GM19351 (cell line): ENCODE data around the gene HMBS.

ENCODE experiments used
- ATAC-seq: cut with Tn5 transposase; IDR thresholded peaks from one replicate; pipeline ENCODE4 v1.9.1; 2021; ENCODE audit warnings: mild to moderate bottlenecking, moderate library complexity; ENCODE audit not compliant: unreplicated experiment

HMBS gene

DNA sequence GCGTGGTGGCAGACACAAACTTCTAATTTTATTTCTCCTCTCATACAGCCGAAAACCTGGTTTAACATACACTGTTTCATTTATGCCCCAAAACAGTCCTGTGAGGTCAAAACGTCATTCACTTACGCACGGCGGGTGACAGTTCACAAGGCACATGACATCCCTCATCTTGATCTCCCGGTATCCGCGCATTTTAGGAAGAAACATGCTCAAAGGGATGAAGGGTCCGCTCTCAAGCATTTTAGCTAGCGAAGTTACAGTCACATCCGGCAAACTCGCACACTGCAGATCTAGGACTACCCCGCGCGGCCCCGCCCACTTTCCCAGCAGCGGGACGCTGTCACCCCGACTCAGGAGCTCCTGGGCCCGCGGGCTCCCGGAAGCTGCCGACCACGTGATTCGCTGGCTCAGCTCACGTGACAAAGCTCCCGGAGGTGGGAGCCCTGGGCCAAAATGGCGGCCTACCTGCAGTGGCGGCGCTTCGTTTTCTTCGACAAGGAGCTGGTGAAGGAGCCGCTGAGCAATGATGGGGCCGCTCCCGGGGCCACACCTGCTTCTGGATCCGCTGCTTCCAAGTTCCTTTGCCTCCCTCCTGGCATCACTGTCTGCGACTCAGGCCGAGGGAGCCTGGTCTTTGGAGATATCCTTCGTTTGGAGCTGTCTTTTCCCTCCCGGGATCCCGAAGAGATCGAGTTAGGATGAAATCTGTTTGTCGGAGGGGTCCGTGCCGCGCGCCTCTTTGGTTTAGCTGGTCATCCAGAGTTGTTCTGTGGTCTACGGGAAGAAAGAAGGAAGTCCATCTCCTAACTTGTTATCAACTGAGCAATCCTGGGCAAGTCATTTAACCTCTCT lies 17.1 kb upstream of the HMBS start, which contains the start of gene VPS11:
Gene VPS11 (plus strand): TSS at position 448 of the 852 bp plus-strand sequence. CDS start 6 bp downstream, at position 454.
- peak; percentile 97 for ATAC-seq

GRCh38 chr11:119077839-119078238 lies 6.8 kb upstream of the HMBS start:
- ATAC-seq, result no peak

DNA sequence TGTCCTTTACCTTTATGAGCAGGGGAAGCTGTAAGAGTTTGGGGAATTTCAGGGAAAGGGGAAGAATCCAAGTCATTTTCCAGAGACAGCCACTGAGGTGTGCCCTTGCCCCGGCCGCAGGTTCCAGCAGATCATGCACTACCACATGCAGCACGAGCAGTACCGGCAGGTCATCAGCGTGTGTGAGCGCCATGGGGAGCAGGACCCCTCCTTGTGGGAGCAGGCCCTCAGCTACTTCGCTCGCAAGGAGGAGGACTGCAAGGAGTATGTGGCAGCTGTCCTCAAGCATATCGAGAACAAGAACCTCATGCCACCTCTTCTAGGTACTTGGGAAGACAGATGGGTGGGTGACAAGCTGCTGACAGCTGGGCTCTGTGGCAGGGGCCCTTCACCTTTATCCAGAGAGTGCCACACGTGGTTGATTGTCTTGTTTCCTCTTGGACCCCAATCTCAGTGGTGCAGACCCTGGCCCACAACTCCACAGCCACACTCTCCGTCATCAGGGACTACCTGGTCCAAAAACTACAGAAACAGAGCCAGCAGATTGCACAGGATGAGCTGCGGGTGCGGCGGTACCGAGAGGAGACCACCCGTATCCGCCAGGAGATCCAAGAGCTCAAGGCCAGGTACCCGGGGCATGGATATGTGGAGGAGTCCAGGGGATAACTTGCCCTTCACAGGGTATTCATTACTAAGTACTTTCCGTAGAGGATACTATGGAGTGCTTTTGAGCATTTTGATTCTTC lies 5.8 kb upstream of the HMBS start:
- ATAC-seq, result no peak

DNA sequence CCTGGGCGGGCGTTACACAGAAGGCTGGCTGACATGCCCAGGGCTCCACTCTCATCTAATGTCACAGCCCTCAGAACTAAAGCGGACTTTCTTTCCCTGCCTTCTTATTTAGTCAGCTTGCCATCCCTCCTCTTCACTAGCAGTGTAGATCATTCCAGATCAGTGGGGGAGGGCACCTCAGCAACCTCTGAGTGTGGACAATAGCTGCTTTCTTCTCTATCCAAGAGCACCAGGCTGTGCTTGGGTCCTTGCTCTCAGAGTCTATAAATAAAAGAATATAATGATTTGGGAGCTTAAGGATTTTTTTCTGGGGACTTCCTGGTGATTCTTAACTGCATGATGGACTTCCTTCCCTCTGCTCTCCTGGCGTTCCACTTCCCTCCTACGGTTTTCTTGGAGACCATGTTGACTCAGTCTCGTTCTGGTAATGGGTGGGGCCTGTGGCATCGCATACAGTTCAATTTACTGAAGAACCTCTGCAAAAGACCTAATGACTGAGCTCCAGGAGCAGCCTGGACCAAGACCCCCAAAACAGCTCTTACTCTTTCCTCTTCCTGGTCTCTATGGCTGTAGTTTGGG lies 2.9 kb upstream of the HMBS start:
- ATAC-seq, result no peak

DNA sequence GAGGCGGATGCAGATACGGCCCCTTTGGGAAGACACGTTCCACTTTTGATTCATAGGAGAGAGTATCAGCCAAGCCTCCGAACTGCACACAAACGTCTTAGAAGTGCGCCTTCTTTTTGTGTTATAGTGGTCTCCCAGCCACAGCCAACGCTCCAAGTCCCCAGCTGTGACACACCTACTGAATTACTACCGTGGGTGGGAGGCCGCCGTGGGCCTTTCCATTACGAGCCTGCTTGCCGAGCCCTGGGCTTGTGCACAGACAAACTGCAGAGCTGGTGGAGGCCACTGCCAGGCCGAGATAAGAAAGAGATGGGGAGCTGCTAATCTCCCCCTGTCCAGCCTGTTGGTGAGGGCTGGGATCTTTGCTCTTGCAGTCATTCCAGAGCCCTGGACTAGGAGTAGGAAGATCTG lies 761 bp downstream of the HMBS start:
- ATAC-seq, result peak; percentile 3

DNA sequence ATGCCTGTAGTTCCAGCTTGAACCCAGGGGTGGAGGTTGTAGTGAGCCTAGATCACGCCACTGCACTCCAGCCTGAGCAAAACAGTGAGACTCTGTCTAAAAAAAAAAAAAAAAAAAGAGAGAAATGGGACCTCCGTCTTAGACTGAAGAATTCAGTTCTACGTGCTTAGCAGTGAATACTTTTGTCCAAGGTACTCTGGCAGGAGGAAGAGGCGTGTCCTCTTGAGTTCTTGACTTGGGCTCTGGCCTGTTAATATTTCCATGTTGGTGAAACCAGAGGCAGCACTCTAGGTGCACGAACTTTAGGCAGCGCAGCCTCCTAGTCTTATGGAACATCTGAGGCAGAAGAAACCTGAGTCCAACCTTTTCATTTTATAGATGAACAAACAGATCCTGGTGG lies 2.4 kb downstream of the HMBS start:
- no peak for ATAC-seq

DNA sequence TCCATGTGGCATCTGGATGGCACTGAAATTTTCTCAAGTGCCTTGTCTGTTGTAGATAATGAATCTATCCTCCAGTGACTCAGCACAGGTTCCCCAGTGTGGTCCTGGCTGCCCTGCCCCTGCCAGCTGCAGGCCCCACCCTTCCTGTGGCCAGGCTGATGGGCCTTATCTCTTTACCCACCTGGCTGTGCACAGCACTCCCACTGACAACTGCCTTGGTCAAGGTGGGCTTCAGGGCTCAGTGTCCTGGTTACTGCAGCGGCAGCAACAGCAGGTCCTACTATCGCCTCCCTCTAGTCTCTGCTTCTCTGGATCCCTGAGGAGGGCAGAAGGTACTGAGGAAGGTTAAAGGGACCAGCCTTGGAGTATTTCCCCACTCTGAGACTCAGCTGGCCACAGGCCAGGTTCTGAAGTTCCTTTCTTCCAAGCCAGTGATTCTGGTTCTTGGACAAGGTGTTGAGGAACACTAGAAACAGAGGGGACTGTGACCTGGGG lies 3.1 kb downstream of the HMBS start:
- ATAC-seq, result no peak

DNA sequence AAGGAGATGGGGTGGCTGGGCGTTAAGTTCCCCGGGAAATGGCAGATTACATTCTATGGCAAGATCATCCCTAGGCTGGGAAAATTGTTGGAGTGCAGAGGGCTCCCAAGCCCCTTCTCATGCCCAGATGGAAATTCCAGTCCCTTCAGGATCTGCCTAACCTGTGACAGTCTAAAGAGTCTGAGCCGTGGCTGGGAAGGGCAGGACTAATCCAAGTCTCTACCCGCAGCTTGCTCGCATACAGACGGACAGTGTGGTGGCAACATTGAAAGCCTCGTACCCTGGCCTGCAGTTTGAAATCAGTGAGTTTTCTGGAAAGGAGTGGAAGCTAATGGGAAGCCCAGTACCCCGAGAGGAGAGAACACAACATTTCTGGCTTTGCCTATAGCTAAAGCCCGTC lies 3.7 kb downstream of the HMBS start:
- ATAC-seq, result no peak

GRCh38 chr11:119089319-119089718 lies 4.6 kb downstream of the HMBS start:
- ATAC-seq, result no peak

DNA sequence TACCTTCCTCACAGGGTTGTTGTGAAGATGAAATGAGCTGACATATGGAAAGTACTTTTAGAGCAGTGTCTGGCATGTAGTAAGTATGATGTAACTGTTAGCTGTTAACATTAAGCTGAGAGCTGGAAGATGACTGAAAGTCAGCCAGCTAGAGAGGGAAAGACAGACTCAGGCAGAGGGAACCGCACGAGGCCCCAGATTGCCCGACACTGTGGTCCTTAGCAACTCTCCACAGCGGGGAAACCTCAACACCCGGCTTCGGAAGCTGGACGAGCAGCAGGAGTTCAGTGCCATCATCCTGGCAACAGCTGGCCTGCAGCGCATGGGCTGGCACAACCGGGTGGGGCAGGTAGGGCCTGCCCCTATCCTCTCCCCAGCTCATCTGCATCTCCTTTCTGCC lies 6.5 kb downstream of the HMBS start:
- ATAC-seq, result no peak

GRCh38 chr11:119091966-119092879 lies 7.5 kb downstream of the HMBS start:
- ATAC-seq, result no peak

DNA sequence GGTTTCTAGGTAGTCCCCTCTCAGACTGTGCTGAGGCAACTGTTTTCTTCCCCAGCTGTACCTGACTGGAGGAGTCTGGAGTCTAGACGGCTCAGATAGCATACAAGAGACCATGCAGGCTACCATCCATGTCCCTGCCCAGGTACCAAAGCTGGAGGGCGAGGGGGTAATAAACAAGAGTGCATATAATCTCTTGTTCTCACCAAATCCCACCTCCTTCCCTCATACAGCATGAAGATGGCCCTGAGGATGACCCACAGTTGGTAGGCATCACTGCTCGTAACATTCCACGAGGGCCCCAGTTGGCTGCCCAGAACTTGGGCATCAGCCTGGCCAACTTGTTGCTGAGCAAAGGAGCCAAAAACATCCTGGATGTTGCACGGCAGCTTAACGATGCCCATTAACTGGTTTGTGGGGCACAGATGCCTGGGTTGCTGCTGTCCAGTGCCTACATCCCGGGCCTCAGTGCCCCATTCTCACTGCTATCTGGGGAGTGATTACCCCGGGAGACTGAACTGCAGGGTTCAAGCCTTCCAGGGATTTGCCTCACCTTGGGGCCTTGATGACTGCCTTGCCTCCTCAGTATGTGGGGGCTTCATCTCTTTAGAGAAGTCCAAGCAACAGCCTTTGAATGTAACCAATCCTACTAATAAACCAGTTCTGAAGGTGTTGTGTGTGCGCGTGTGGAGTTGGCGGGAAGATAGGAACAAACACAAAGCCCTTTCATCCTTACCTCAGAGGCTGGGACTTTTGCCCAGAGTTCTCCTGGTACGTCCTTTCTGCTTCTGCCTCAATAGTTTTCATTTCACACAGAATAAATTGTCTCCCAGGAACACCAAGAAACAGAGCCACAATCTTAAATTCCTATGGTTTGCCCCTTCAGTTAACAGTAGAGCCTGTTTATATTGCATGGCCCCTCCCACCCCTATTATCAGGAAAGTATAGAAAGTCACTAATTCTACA lies 8.5 kb downstream of the HMBS start:
- ATAC-seq, result no peak

DNA sequence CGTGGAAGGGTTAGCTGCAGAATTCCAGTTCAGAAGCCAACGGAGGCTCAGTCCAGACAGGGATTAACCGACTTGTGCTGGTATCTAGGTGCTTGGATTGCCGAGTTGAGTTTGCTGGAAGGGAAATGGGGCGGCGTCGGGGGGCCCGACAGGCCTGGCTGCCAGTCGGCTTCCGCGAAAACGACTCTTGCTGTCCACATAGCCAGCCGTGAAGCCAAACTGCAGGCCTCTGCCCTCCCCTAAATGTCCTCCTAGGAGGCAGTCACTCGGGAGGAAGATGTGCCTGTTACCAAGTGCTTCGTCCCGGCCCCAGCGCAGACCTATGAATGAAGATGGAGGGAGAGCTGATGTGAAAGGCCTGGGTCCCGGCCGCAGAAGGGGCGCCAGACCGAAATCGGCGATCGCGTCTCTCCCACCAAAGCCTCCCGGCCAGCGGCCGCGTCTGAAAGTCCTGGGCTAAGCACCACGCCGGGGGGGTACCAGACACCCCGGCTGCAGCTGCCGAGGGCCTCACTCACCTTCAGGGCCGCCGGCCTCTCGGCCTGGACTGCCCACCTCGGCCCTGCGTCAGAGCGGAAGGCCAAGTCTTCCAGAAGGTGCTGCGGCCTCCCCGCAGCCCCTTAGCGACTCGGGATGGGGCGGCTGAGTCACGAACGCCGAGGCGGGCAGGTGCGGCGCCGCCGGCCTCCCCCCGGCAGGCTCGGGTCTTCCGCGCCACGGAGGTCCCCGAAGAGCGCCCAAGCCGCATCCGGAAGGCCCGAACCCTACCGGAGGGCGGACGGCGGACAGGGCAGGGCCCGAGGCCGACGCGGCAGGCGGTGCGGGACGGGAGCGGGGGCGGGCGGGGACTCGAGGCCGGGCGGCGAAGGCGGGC lies 9.5 kb downstream of the HMBS start:
- ATAC-seq, result no peak

DNA sequence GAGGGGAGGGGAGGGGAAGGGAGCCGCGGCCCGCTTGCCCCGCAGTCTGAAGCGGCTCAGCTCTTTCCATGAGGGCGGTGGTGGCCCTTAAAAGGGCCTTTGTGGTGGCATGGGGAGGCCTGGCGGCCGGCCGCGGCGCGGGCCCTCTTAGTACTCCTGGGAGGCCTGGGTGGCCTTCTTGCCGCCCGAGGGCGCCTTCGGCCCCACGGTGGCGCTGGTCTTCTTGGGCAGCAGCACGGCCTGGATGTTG lies 10.1 kb downstream of the HMBS start:
- ATAC-seq, result peak; percentile 34

DNA sequence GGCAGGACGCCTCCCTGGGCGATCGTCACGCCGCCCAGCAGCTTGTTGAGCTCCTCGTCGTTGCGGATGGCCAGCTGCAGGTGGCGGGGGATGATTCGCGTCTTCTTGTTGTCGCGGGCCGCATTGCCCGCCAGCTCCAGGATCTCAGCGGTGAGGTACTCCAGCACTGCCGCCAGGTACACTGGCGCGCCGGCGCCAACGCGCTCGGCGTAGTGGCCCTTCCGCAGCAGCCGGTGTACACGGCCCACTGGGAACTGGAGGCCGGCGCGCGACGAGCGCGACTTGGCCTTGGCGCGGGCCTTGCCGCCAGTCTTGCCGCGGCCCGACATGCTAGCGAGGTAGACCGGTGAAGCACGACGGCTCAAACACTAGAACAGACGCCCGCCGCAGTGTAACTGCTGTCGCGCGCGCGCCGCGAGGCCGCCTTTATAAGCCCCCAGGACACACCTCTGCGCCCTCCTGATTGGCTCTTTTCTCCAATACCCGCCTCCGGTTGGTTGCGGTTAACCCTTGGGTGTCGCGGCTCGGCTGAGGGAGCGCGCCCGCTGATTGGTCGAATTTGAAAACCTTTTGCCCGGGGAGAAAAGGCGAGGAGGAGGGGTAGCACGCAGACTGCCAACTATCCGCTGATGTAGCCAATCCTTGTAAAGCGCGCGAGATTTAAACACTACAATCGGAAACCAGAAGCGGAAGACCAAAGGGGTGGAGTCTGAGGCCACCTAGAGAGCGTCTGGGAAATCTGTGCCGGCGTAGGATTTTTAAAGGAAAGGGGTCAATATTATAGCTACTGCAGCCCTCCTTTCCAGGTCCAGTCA lies 10.6 kb downstream of the HMBS start:
- ATAC-seq, result peak; percentile 77

- no peak for ATAC-seq
Observed at GRCh38 chr11:119099711-119100110, 15.0 kb downstream of the HMBS start.

DNA sequence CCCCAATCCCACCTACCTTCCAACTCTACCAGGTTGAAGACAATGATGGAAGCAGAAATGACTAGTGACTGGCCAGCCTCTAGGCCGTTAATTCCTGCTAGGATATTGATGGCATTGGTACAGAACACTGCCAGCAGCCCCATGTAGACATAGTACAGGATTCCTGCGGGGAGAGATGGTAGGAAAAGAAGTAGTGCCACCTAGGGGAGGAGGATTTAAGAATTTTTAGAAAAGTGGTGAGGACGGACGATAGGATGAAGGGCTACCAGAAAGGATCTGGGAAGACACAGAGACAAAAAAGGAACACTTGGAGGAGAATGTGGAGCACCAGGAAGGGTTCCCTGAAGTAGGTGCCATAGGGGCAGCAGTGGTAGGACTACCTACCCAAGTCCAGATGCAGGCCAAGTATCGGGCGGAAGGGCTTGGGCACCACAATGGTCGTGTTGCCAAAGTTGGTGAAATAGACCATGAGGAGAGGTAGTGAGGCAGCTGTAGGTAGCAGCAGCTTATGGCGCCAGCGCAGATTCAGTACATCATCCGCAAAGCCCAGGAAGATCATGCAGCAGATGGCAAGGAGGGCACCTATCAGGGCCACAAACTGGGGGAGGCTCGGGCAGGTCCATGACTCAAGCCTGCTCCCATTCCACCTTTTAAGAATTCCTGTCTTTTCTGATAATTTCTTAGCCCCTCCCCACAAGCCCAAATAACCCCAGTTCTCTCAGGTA lies 15.7 kb downstream of the HMBS start:
- ATAC-seq, result no peak
